Spleen (tissue), 7 donors: Measurements from ENCODE around the gene SLC38A3.

ENCODE experiments used
- POLR2AphosphoS5 ChIP-seq, 3 donors: sonication (generic); formaldehyde crosslinking; IDR thresholded peaks; one replicate each; pipeline ENCODE4 v1.5.1; 2017; ENCODE audit warnings: antibody characterized with exemption in 3 of 3
- TF ChIP-seq, protein P1 (sequence below), 11 experiments: fragments of 200-600 bp in 7 of 11; fragments of 450-650 bp in 4 of 11; sonication (generic) in 4 of 11; IDR thresholded peaks in 8 of 11; conservative IDR thresholded peaks in 3 of 11; 1 replicate in 7 of 11; 2 replicates in 4 of 11; pipeline versions ENCODE4 v1.4.0 to v1.8.0; 2016 to 2021; ENCODE audit warnings: antibody characterized with exemption in 11 of 11, inconsistent platforms in 4 of 11, mild to moderate bottlenecking in 1 of 11
- donor health status: DM: no; HTN: no; CAD: no; lungs with moderate emphysema.
- donor health status: DM: no; HTN: no; CAD: no.
- donor health status: DM: no; HTN: no; CAD: no.

DNA sequence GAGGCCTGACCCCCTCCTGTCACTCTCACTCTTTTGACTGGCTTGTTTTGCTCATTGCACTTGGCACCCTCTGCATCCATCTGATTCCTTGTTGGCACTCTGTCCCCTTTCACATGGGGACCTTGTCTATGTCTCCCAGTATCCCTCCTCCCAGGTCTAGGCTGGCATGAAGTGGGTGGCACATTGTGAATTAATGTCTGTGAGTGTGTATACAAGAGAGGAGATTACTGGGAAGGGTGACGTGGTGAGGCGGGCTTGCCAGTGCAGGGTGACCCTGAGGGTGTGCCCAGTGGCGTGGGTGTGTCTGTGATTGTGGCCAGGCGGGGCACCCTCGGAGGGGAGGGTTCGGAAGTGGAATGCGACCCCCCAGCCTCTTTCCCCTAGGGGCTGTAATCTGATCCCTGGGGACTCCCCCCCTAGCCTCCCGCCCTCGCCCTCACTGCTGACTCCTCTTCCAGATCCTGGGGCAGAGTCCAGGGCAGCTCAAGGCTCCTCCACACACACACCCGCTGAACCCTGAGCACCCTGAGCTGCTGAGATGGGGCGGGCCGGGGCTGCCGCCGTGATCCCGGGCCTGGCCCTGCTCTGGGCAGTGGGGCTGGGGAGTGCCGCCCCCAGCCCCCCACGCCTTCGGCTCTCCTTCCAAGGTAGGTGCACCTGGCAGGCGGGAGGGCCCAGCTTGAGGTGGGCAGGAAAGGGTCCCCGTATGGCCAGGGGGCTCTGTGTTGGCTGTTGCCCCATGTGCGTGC lies 63.8 kb downstream of the SLC38A3 start, which contains the start of gene SEMA3B:
- TF ChIP-seq, protein P1, sequence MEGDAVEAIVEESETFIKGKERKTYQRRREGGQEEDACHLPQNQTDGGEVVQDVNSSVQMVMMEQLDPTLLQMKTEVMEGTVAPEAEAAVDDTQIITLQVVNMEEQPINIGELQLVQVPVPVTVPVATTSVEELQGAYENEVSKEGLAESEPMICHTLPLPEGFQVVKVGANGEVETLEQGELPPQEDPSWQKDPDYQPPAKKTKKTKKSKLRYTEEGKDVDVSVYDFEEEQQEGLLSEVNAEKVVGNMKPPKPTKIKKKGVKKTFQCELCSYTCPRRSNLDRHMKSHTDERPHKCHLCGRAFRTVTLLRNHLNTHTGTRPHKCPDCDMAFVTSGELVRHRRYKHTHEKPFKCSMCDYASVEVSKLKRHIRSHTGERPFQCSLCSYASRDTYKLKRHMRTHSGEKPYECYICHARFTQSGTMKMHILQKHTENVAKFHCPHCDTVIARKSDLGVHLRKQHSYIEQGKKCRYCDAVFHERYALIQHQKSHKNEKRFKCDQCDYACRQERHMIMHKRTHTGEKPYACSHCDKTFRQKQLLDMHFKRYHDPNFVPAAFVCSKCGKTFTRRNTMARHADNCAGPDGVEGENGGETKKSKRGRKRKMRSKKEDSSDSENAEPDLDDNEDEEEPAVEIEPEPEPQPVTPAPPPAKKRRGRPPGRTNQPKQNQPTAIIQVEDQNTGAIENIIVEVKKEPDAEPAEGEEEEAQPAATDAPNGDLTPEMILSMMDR (IDR thresholded peaks at IDR 0.05 in 8 of 11, conservative IDR thresholded peaks at IDR 0.05 in 3 of 11) = no peak
- TF ChIP-seq POLR2AphosphoS5 (IDR thresholded peaks at IDR 0.05) = peak in 2 of 3 donors; percentile 24 to 69
